ENCODE measurements around the gene ASCL5.

ASCL5 gene

DNA sequence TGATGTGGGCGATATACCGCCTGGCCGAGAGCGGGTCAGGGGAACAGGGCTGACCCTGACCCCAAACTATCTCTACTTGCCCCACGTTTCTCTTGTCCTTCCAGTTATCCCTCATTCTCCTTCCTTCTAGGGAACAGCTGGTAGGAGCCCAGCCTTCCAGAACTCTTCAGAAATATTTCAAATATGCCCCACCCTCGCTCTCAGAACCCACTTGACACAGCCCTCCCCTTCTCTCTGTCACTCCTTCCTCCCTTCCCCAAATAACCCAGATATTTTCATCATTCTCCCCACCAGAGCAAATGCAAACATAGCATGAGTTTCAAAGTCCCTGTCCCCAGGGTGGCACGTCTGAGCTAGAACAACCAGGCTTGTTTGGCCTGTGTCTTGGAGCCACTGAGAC is 15.8 kb downstream of the ASCL5 start:
- TF ChIP-seq, protein P1, sequence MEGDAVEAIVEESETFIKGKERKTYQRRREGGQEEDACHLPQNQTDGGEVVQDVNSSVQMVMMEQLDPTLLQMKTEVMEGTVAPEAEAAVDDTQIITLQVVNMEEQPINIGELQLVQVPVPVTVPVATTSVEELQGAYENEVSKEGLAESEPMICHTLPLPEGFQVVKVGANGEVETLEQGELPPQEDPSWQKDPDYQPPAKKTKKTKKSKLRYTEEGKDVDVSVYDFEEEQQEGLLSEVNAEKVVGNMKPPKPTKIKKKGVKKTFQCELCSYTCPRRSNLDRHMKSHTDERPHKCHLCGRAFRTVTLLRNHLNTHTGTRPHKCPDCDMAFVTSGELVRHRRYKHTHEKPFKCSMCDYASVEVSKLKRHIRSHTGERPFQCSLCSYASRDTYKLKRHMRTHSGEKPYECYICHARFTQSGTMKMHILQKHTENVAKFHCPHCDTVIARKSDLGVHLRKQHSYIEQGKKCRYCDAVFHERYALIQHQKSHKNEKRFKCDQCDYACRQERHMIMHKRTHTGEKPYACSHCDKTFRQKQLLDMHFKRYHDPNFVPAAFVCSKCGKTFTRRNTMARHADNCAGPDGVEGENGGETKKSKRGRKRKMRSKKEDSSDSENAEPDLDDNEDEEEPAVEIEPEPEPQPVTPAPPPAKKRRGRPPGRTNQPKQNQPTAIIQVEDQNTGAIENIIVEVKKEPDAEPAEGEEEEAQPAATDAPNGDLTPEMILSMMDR (IDR thresholded peaks at IDR 0.05), result no peak

DNA sequence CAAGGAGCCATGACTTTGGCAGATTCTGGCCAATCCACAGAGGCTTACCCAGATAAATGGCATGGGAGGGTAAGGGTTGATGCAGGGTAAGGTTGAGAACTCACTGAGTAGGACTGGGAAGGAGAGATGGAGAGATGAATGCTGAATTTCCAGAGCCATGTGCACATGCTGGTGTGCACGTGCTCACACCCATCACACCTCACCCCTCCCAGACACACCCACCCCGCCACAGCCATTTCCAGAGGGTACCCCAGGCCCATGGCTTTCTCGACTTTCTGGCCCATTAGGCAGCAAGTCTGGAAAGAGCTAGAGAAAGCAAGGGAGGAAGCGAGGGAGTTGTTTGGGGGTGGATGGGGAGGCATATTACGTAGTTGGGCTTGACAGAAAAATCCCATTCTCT is 16.4 kb downstream of the ASCL5 start:
- TF ChIP-seq, protein P1 (IDR thresholded peaks at IDR 0.05), result no peak

DNA sequence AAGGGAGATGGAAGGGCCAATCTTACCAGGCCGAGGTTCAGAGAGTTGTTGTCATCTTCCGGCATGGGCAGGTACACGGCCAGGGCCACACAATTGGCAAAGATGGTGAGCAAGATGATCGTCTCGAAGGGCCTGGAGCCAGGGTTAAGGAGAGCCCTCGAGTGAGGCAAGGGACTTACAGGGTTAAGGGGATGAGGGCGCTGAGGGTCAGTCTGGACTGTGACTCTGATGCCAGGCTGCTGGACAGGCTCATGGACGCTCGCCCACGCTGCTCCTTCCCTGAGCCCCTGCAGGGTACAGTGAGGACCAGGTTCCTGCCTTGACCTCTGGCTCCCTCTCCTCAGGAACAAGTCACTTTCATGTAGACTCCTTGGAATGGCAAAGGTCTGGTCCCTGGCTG is 16.8 kb downstream of the ASCL5 start:
- TF ChIP-seq, protein P1 (IDR thresholded peaks at IDR 0.05), result no peak

DNA sequence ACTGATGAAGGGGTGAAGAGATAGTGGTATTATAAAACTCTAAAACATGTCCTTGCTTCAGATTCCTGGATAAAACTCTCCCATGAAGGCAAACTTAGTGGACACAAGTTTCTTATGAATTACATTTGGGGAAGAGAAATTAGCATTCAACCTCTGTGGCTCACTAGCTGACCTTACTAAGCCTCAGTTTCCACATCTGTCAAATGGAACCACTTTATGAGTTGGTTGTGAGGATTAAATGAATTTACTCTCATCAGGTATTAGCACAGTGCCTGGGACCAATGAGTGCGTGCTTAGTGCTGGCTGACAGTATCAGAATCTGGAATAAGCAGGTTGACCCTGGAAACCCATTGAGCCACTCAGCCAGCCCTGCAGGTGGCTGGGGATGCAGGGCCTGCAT is 17.3 kb downstream of the ASCL5 start:
- TF ChIP-seq, protein P1 (IDR thresholded peaks at IDR 0.05), result no peak

DNA sequence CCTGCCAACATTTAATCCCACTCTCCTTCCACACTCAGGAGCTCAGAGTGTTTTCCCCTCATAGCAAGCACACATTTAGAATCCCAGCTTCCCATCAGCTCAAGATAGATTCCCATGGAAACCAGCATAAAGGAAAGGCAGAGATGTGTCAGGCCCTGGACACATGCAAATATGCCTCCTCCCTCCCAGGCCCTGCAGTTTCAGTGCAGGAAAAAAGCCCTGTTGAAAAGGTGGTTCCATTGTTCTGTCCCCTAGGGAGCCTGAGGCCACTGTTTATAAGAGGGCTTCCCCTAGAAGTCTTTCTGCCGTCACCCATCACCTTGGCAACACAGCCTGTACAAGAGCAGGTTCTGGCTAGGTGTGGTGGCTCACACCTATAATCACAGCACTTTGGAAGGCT is 18.4 kb downstream of the ASCL5 start:
- TF ChIP-seq, protein P1 (IDR thresholded peaks at IDR 0.05), result no peak

DNA sequence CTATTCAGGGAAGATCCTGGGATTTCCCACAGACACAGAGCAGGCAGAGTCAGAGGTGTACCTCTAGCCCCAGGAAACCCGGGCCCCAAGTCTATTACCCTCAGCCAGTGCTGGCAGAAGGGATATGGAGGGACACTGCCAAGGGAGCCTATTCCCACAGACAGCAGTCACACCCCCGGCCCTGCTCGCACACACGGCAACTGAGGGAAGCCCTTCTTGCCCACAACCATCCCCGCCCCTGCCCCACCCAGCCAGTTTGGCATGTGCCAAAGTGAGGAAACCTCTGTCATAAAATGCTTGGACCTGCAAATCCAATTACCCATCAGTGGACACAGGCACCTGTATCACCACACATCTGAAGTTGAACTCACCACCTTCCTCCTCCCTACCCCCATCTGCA is 21.3 kb downstream of the ASCL5 start:
- TF ChIP-seq, protein P1 (IDR thresholded peaks at IDR 0.05), result no peak

DNA sequence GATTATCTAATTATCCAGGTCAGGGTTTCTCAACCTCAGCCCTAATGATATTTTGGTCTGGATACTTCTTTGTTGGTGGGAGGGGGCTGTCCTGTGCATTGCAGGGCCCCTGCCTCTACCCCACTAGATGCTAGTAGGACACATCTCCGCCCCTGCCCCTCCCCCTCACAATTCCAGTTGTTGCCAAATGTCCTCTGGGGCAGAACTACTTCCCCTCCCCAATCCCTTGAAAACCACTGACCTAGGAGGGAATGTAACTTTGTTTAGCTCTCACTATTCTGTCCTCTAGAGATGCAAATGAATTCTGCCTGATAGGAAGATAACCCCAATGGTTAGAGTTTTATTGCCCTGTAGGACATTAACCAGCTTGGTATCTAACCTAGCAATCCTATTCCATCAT is 22.8 kb downstream of the ASCL5 start:
- TF ChIP-seq, protein P1 (IDR thresholded peaks at IDR 0.05), result no peak

DNA sequence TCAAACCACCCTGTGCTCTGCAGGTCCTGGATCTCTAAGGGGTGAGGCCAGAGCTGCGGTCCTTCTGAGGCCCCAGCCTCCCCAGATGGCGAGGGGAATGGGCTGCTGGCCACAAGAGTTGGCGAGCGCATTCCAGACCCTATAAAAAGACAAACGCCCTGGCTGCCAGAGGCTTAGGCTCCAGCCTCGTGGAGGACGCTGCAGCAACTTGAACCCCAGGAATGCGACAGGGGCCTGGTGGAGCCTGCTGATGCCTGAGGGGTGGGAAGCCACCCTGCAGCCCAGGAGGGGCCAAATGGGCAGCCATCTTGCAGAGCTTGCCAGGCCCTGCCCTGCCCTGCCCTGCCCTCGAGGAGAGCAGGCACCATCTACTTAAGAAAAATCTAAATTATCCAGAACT is 23.3 kb downstream of the ASCL5 start:
- TF ChIP-seq, protein P1 (IDR thresholded peaks at IDR 0.05), result no peak
